ENCODE results near the gene ENO2. TPM values are rescaled to one million over a fixed set of nuclear protein-coding genes. Genes with fewer than 3 reads are reported as not detected.
"Not testable (repeated sequence)": the region's sequence is repeated elsewhere in the genome, so short reads cannot be mapped to it uniquely, and the experiment has no call there.

The ENO2 gene
- total and polyA plus RNA-seq, 12 donors, result 7.4 to 113 (median 35.1) TPM

DNA sequence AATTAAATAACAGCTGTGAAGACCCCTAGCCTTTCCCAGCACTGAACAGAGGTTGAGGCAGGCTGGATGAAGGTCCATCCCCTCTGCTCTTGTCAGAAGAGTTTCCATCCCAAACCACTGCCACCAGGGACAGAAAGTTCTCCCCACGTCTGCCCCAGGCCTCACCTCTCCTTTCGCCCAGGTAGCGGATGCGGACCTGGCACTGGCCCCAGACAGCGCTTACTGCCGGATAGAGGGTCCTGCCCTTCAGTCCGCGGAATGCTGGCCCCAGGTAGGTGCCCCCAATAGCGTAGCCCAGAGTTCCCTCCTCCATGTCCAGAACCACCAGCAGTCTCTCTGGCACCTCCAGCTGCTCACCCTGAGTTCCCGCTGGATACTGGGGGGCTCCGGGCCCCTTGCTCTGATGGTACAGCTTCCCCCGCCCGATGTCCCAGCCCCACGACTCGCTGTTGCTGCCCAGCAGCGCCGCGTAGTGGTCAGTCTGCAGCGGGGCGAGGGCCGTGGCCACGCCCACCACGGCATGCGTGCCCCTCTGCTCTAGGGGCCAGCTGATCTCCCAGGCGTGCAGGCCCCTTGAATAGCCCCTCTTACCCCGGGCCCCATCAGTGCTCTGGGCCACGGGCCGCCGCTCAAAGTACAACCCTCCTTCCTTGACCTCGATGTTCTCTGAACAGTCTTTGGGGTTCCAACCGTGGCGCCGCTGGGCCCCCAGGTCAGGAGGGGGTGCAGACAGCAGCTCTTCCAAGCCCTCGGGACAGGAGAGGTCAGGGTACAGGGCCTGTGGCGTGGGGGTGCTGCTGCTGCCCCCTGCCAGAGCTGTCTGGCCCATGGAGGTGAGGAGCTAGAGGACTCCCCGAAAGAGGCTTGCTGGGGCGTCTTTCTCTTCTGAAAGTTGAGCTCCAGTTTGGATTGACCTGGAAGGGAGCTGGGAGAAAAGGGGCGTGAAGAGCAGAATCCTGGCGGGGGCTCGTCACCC is 42.0 kb upstream of the ENO2 start:
- DNase-seq, result peak; percentile 79 to 90 (median 87)
- Histone ChIP-seq H3K27me3 (no peaks in the 10 kb centered on the region), H3K36me3 (replicated peaks in 1 of 2) (peaks cover 0 to 29% of the 10 kb centered on the region in 2 donors), H3K27ac (peak overlapping the region; percentile 76 to 96 (median 85)), H3K4me1 (replicated peaks in 1 of 2) (peaks cover 31 to 49% of the 10 kb centered on the region in 2 donors), H3K9me3 (replicated peaks in 1 of 3) (no peaks in the 10 kb centered on the region), H3K4me3 (peak overlapping the region; percentile 58 to 95 (median 92))
- TF ChIP-seq, protein P1, sequence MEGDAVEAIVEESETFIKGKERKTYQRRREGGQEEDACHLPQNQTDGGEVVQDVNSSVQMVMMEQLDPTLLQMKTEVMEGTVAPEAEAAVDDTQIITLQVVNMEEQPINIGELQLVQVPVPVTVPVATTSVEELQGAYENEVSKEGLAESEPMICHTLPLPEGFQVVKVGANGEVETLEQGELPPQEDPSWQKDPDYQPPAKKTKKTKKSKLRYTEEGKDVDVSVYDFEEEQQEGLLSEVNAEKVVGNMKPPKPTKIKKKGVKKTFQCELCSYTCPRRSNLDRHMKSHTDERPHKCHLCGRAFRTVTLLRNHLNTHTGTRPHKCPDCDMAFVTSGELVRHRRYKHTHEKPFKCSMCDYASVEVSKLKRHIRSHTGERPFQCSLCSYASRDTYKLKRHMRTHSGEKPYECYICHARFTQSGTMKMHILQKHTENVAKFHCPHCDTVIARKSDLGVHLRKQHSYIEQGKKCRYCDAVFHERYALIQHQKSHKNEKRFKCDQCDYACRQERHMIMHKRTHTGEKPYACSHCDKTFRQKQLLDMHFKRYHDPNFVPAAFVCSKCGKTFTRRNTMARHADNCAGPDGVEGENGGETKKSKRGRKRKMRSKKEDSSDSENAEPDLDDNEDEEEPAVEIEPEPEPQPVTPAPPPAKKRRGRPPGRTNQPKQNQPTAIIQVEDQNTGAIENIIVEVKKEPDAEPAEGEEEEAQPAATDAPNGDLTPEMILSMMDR (IDR thresholded peaks at IDR 0.05), result peak; percentile 77 to 96 (median 92)
- TF ChIP-seq POLR2A (IDR thresholded peaks at IDR 0.05), result no peak
- intact Hi-C loops (cut with DNase I), result loop anchor here in 1 of 2 donors (10.0 kb wide), 1 partner anchor 82 kb away; the partner anchor contains the start of gene PTPN6
- WGBS, 4 donors, result 0 to 1% (median 1%) methylated on average over 5 to 40 of the region's 40 CpGs

DNA sequence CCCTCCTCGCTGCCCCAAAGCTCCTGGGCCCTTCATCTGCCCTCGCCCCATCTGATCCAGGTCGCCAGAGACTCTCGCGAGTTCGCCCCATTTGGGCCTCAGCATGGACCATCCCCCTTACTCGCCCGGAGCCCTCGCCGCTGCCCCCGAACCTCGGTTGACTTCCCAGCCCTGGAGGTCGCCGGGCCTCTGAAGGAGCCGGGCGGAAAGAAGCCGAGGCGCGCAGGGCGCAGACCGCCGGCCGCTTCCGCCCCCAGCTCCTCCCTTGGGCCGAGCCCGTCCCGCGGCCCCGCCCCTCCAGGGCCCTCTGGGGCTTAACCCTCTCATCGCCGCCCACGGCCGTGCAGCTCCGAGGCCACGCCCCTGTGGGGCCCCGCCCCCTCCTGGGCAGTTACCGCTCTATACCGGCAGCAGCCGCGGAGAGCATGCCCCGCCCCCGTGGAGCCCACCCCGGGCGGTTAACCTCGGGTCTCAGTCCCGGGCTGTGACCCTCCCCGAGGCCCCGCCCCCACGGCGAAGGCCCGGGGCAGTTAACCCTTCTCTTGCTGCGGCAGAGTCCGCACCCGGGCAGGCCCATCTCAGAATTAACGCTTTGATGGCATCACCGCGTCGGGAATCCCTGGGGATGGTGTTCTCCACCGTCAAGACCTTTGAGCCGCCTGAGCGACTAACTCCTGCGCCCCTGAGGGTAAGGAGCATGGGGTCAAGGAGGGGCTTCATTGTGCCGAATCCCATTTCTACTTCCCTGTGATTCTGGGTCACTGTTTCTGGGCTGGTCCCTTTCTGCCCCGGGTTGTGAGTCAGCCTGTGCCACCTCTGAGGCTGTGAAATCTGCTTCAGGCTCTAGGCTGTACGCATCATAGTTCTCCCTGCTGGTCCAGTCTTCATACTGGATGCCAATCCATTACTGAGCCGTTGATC is 41.0 kb upstream of the ENO2 start, which contains the start of gene SPSB2:
SPSB2 (minus strand) TSS at position 210 of the 921 bp plus-strand sequence. CDS start 402 bp downstream, outside the sequence.
- peaks cover 31 to 48% of the 10 kb centered on the region in 2 donors for H3K4me1 ChIP-seq (replicated peaks in 1 of 2)
- WGBS, 4 donors, result 0 to 2% (median 0%) methylated on average over 13 to 66 of the region's 66 CpGs
- TF ChIP-seq, protein P1 (IDR thresholded peaks at IDR 0.05), result peak in 2 of 6 experiments; percentile 6 to 17
- peak; percentile 45 to 49 for TF ChIP-seq POLR2A (IDR thresholded peaks at IDR 0.05)
- peak; percentile 97 to 99 (median 99) for DNase-seq
- H3K36me3 ChIP-seq (replicated peaks in 1 of 2), result peaks cover 0 to 29% of the 10 kb centered on the region in 2 donors
- peak within 1 kb of the TSS; percentile 58 to 95 (median 92) for H3K4me3 ChIP-seq
- intact Hi-C loops (cut with DNase I), result loop anchor here in 1 of 2 donors (10.0 kb wide), 1 partner anchor 81 kb away; the partner anchor contains the start of gene PTPN6
- H3K9me3 ChIP-seq (replicated peaks in 1 of 3), result no peaks in the 10 kb centered on the region
- no peaks in the 10 kb centered on the region for H3K27me3 ChIP-seq
- peak within 1 kb of the TSS; percentile 76 to 96 (median 85) for H3K27ac ChIP-seq

DNA sequence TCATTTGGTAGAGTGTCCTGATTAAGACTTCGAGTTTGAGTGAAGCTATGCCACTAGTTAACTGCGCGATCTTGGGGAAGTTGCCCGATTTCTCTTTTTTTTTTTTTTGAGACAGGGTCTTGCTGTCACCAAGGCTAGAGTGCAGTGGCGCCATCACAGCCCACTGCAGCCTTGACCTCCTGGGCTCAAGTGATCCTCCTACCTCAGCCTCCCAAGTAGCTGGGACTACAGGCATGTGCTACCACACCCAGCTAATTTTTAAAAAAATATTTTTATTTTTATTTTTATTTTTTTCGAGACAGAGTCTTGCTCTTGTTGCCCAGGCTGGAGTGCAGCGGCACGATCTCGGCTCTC is 40.4 kb upstream of the ENO2 start:
- H3K27me3 ChIP-seq; H3K9me3 ChIP-seq (replicated peaks in 1 of 3); DNase-seq: not testable (repeated sequence)
- peak overlapping the region; percentile 76 to 96 (median 85) for H3K27ac ChIP-seq
- peak overlapping the region in 2 of 4 donors; percentile 58 to 91 for H3K4me3 ChIP-seq
- peaks cover 24 to 42% of the 10 kb centered on the region in 2 donors for H3K4me1 ChIP-seq (replicated peaks in 1 of 2)
- 38 to 42% (median 40%) methylated on average over 9 of the region's 9 CpGs for WGBS, 4 donors
- H3K36me3 ChIP-seq (replicated peaks in 1 of 2), result peaks cover 0 to 28% of the 10 kb centered on the region in 2 donors
- intact Hi-C loops (cut with DNase I), result loop anchor here in 1 of 2 donors (10.0 kb wide), 1 partner anchor 81 kb away; the partner anchor contains the start of gene PTPN6

DNA sequence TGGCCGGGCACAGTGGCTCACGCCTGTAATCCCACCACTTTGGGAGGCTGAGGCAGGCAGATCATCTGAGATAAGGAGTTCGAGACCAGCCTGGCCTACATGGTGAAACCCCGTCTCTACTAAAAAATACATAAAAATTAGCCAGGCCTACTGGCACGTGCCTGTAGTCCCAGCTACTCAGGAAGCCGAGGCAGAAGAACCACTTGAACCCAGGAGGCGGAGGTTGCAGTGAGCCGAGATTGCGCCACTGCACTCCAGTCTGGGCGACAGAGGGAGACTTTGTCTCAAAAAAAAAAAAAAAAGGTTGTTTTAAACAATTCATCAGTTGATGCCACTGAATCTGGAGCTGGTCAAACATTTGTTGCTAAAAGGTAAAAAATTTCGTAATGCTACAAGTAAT is 34.6 kb upstream of the ENO2 start:
- not testable (repeated sequence) for H3K27me3 ChIP-seq; H3K4me3 ChIP-seq; H3K4me1 ChIP-seq (replicated peaks in 1 of 2); DNase-seq; H3K9me3 ChIP-seq (replicated peaks in 1 of 3); H3K27ac ChIP-seq; H3K36me3 ChIP-seq (replicated peaks in 1 of 2)
- intact Hi-C loops (cut with DNase I), result loop anchor here in 1 of 2 donors (10.0 kb wide), 1 partner anchor 75 kb away; the partner anchor contains the start of gene PTPN6
- WGBS, 4 donors, result 83 to 94% (median 90%) methylated on average over 11 of the region's 11 CpGs
